HG02798 (cell line): ENCODE measurements around the gene PCDHA5.
"Not testable (repeated sequence)": the region's sequence is repeated elsewhere in the genome, so short reads cannot be mapped to it uniquely, and the experiment has no call there.

Source experiments
- ATAC-seq: cut with Tn5 transposase; IDR thresholded peaks from one replicate; pipeline ENCODE4 v1.9.1; 2021; ENCODE audit warnings: mild to moderate bottlenecking; ENCODE audit not compliant: unreplicated experiment, poor library complexity

PCDHA5 gene

DNA sequence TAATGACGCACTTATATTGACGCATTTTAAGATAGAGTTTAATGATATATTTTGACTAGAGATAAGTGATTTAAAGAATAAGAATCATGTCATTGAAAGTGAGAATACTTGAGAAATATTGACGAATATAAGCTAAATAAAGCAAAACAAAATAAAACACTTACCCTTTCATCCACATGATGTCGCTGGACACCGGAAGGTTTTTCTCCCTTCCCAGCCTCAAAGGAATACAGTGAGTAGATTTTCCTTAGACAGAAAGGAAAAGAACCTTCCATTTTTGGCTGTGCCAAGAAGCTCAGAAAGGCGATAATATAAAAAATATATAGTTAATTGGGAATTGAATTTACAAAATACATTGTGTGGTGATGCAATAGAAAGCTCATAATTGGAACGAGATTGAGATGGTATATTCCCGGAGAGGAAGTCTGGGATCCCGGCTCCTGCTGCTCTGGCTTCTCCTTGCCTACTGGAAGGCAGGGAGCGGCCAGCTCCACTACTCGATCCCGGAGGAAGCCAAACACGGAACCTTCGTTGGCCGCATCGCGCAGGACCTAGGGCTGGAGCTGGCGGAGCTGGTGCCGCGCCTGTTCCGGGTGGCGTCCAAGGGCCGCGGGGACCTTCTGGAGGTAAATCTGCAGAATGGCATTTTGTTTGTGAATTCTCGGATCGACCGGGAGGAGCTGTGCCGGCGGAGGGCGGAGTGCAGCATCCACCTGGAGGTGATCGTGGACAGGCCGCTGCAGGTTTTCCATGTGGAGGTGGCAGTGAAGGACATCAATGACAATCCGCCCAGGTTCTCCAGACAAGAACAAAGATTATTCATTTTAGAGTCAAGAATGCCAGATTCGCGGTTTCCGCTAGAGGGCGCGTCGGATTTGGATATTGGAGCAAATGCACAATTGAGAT, at the start of gene PCDHA5:
TSS of gene PCDHA5 (plus strand) at position 239 of the 906 bp plus-strand sequence.
- ATAC-seq: no peak

DNA sequence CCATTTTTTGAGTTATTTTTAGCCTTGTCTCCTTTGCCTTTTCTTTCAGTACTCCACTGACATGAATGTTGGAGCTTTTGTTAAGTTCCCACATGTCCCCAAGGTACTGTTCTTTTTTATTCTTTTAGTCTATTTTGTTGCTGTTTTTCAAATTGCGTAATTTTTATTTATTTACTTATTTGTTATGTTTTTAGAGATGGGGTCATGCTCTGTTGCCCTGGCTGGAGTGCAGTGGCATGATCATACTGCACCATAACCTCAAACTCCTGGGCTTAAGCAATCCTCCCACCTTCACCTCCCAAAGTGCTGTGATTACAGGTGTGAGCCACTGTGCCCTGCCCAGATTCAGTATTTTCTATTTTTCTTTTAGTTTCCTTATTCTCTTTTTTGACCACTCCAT, 40.9 kb upstream of the PCDHA5 start:
- no peak for ATAC-seq

DNA sequence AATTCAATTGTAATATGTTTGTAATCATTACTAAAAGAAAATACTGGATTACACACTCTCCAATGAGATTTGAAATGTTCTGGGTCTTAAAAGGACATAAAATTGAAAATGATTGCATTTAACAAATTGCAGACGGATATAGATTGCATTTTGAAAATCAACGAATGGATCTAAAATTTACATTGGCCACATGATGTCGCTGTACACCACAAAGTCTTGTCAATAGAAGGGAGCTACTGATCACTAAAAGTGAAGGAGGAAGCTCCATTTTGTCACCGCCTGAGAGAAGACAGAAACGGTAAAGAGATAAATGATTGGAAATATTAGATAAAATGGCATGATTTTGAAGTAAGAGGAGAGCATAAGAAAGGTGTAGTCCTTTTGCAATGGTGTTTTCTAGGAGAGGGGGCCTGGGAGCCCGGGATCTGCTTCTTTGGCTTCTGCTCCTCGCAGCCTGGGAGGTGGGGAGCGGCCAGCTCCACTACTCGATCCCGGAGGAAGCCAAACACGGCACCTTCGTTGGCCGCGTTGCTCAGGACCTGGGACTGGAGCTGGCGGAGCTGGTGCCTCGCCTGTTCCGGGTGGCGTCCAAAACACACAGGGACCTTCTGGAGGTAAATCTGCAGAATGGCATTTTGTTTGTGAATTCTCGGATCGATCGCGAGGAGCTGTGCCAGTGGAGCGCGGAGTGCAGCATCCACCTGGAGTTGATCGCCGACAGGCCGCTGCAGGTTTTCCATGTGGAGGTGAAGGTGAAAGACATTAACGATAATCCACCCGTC, 35.3 kb upstream of the PCDHA5 start, which contains the start of gene PCDHA1:
TSS of gene PCDHA1 (plus strand) at position 236 of the 782 bp plus-strand sequence.
- ATAC-seq: no peak

DNA sequence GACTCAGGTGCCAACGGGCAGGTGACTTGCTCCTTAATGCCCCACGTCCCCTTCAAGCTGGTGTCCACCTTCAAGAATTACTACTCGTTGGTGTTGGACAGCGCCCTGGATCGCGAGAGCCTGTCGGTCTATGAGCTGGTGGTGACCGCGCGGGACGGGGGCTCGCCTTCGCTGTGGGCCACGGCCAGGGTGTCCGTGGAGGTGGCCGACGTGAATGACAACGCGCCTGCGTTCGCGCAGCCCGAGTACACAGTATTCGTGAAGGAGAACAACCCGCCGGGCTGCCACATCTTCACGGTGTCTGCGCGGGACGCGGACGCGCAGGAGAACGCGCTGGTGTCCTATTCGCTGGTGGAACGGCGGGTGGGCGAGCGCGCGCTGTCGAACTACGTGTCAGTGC, 34.0 kb upstream of the PCDHA5 start:
- ATAC-seq: not testable (repeated sequence)

DNA sequence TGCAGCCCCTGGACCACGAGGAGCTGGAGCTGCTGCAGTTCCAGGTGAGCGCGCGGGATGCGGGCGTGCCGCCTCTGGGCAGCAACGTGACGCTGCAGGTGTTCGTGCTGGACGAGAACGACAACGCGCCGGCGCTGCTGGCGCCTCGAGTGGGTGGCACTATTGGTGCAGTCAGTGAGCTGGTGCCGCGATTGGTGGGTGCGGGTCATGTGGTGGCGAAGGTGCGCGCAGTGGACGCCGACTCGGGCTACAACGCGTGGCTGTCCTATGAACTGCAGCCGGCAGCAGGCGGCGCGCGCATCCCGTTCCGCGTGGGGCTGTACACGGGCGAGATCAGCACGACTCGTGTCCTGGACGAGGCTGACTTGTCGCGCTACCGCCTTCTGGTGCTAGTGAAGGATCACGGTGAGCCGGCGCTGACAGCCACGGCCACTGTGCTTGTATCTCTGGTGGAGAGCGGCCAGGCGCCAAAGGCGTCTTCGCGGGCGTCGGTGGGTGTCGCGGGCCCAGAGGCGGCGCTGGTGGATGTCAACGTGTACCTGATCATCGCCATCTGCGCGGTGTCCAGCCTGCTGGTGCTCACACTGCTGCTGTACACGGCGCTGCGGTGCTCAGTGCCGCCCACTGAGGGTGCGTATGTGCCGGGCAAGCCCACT, 33.4 kb upstream of the PCDHA5 start:
- not testable (repeated sequence) for ATAC-seq

DNA sequence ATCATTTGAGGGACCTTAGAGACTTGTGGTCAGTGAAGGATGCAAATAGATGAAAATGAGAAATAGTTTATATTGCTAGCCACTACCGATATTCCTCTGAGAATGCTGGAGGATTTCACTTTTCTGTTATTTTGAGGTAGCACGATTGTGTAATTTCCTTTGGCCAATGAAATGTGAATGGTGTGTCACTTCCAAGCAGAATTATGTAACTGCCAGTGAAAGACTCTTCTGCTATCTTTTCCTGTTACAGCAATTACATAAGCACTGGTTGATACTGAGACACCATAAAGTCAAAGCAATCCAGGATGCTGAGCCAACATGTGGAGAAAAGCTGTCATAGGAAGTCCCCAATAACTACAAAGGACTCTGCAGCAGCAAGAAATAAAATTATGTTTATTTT, 30.3 kb upstream of the PCDHA5 start:
- ATAC-seq: no peak

DNA sequence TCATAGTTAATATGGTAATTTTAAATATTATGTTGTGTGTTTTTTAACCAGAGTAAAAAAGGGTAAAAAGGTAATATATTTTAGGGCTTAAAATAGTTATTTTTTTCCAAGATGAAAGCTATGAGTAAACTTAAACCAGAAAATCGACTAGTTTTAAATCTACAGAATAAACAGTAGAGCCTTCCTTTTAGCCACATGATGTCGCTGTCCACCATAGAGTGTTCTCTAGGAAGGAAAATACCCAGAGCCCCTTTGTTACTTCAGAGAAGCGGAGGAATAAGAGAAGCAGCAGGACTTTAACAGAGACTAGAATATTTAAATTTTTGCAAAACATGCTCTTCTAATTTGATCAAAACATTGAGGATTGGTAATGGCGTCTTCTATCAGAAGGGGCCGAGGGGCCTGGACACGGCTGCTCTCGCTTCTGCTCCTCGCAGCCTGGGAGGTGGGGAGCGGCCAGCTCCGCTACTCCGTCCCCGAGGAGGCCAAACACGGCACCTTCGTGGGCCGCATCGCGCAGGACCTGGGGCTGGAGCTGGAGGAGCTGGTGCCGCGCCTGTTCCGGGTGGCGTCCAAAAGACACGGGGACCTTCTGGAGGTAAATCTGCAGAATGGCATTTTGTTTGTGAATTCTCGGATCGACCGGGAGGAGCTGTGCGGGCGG, 26.7 kb upstream of the PCDHA5 start, which contains the start of gene PCDHA2:
TSS of gene PCDHA2 (plus strand) at position 258 of the 664 bp plus-strand sequence.
- ATAC-seq: no peak

DNA sequence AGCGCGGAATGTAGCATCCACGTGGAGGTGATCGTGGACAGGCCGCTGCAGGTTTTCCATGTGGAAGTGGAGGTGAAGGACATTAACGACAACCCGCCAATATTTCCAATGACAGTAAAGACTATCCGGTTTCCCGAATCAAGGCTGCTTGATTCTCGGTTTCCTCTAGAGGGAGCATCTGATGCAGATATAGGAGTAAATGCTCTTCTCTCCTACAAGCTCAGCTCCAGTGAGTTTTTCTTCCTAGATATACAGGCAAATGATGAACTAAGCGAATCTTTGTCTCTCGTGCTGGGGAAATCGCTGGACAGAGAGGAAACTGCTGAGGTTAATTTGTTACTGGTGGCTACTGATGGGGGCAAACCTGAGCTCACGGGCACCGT, 26.2 kb upstream of the PCDHA5 start:
- no peak for ATAC-seq

DNA sequence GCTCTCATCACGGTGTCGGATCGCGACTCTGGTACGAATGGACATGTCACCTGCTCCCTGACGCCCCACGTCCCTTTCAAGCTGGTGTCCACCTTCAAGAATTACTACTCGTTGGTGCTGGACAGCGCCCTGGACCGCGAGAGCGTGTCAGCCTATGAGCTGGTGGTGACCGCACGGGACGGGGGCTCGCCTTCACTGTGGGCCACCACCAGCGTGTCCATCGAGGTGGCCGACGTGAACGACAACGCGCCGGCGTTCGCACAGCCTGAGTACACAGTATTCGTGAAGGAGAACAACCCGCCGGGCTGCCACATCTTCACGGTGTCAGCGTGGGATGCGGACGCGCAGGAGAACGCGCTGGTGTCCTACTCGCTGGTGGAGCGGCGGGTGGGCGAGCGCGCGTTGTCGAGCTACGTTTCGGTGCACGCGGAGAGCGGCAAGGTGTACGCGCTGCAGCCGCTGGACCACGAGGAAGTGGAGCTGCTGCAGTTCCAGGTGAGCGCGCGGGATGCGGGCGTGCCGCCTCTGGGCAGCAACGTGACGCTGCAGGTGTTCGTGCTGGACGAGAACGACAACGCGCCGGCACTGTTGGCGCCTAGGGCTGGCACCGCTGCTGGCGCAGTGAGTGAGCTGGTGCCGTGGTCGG, 25.2 kb upstream of the PCDHA5 start:
- ATAC-seq: not testable (repeated sequence)

DNA sequence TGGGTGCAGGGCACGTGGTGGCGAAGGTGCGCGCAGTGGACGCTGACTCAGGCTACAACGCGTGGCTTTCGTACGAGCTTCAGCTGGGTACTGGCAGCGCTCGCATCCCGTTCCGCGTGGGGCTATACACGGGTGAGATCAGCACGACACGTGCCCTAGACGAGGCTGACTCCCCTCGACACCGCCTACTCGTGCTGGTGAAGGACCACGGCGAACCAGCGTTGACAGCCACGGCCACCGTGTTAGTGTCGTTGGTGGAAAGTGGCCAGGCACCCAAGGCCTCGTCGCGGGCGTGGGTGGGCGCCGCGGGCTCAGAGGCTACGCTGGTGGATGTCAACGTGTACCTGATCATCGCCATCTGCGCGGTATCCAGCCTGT, 24.7 kb upstream of the PCDHA5 start:
- no peak for ATAC-seq

DNA sequence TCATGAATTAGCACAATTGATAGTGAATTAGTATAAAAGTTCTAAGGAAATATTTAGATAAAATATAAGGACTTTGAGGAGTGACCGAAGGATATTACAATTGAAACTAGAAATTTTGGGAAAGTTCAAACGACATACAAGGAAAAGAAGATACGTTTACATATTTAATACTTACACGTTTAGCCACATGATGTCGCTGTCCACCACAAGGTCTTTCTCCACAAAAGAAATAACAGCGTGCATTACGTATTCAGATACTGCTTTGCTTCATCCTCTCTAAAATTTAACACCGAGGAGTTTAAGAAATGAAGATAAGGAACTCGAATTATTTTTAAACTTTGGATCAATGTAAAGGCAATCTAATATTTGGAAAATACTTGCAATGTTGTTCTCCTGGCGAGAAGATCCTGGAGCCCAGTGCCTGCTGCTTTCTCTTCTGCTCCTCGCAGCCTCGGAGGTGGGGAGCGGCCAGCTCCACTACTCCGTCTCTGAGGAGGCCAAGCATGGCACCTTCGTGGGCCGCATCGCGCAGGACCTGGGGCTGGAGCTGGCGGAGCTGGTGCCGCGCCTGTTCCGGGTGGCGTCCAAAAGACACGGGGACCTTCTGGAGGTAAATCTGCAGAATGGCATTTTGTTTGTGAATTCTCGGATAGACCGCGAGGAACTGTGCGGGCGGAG, 20.5 kb upstream of the PCDHA5 start, which contains the start of gene PCDHA3:
TSS of gene PCDHA3 (plus strand) at position 242 of the 678 bp plus-strand sequence.
- no peak for ATAC-seq

DNA sequence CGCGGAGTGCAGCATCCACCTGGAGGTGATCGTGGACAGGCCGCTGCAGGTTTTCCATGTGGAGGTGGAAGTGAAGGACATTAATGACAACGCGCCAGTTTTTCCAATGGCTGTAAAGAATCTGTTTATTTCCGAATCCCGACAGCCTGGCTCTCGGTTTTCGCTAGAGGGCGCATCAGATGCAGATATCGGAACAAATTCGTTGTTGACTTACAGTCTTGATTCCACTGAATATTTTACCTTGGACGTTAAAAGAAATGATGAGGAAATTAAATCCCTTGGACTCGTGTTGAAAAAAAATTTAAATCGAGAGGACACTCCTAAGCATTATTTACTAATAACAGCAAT, 19.9 kb upstream of the PCDHA5 start:
- no peak for ATAC-seq

DNA sequence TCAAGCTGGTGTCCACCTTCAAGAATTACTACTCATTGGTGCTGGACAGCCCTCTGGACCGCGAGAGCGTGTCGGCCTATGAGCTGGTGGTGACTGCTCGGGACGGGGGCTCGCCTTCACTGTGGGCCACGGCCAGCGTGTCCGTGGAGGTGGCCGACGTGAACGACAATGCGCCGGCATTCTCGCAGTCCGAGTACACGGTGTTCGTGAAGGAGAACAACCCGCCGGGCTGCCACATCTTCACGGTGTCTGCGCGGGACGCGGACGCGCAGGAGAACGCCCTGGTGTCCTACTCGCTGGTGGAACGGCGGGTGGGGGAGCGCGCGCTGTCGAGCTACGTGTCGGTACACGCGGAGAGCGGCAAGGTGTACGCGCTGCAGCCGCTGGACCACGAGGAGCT, 19.0 kb upstream of the PCDHA5 start:
- not testable (repeated sequence) for ATAC-seq

DNA sequence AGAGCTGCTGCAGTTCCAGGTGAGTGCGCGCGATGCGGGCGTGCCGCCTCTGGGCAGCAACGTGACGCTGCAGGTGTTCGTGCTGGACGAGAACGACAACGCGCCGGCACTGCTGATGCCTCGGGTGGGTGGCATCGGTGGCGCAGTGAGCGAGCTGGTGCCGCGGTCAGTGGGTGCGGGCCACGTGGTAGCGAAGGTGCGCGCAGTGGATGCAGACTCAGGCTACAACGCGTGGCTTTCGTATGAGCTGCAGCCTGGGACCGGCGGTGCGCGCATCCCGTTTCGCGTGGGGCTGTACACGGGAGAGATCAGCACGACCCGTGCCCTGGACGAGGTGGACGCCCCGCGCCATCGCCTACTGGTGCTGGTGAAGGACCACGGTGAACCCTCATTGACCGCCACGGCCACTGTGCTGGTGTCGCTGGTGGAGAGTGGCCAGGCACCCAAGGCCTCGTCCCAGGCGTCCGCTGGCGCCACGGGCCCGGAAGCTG, 18.6 kb upstream of the PCDHA5 start:
- no peak for ATAC-seq

DNA sequence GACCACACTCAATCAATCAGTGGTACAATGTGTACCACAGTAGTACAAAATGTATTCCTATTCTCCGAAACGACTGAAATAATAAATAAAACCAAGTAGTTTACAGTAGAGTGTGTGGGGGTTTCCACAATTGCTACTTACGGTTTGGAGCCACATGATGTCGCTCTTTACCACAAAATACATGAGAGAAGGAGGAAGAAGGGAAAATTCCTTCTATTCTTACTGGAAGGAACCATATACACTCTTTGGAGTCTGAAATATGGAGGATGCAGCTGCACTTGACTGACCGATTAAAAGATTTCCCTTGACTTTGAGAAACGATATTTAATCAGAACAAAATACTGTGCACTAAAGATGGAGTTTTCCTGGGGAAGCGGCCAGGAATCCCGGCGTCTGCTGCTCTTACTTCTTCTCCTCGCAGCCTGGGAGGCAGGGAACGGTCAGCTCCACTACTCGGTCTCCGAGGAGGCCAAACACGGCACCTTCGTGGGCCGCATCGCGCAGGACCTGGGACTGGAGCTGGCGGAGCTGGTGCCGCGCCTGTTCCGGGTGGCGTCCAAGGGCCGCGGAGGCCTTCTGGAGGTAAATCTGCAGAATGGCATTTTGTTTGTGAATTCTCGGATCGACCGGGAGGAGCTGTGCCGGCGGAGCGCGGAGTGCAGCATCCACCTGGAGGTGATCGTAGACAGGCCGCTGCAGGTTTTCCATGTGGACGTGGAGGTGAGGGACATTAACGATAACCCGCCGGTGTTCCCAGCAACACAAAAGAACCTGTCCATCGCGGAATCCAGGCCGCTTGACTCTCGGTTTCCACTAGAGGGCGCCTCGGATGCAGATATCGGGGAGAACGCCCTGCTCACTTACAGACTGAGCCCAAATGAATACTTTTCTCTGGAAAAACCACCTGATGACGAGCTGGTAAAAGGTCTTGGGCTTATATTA, 14.3 kb upstream of the PCDHA5 start, which contains the start of gene PCDHA4:
TSS of gene PCDHA4 (plus strand) at position 235 of the 942 bp plus-strand sequence.
- ATAC-seq: no peak

DNA sequence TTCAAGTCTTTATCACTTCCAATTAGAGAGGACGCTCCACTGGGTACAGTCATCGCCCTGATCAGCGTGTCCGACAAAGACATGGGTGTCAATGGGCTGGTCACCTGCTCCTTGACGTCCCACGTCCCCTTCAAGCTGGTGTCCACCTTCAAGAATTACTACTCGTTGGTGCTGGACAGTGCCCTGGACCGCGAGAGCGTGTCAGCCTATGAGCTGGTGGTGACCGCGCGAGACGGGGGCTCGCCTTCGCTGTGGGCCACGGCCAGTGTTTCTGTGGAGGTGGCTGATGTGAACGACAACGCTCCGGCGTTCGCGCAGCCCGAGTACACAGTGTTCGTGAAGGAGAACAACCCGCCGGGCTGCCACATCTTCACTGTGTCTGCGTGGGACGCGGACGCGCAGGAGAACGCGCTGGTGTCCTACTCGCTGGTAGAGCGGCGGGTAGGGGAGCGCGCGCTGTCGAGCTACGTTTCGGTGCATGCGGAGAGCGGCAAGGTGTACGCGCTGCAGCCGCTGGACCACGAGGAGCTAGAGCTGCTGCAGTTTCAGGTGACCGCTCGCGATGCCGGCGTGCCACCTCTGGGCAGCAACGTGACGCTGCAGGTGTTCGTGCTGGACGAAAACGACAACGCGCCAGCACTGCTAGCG, 13.0 kb upstream of the PCDHA5 start:
- not testable (repeated sequence) for ATAC-seq

DNA sequence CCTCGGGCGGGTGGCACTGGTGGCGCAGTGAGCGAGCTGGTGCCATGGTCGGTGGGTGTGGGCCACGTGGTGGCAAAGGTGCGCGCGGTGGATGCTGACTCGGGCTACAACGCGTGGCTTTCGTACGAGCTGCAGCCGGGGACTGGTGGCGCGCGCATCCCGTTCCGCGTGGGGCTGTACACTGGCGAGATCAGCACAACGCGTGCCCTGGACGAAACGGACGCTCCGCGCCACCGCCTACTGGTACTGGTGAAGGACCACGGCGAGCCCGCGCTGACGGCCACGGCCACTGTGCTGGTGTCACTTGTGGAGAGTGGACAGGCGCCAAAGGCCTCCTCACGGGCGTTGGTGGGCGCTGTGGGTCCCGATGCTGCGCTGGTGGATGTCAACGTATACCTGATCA, 12.5 kb upstream of the PCDHA5 start:
- ATAC-seq: no peak
